ENCODE measurements around the gene WEE2. TPM values are rescaled to one million over a fixed set of nuclear protein-coding genes. Genes with fewer than 3 reads are reported as not detected.
"Not testable (repeated sequence)": the region's sequence is repeated elsewhere in the genome, so short reads cannot be mapped to it uniquely, and the experiment has no call there.

Gene WEE2
- total RNA-seq, 1 donor from 2014 or later, result not detected

DNA sequence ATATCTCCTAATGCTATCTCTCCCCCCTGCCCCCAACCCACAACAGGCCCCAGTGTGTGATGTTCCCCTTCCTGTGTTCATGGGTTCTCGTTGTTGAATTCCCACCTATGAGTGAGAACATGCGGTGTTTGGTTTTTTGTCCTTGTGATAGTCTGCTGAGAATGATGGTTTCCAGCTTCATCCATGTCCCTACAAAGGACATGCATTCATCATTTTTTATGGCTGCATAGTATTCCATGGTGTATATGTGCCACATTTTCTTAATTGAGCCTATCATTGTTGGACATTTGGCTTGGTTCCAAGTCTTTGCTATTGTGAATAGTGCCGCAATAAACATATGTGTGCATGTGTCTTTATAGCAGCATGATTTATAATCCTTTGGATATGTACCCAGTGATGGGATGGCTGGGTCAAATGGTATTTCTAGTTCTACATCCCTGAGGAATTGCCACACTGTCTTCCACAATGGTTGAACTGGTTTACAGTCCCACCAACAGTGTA is 62.0 kb downstream of the WEE2 start:
- not testable (repeated sequence) for DNase-seq (ENCODE audit: low read depth)

DNA sequence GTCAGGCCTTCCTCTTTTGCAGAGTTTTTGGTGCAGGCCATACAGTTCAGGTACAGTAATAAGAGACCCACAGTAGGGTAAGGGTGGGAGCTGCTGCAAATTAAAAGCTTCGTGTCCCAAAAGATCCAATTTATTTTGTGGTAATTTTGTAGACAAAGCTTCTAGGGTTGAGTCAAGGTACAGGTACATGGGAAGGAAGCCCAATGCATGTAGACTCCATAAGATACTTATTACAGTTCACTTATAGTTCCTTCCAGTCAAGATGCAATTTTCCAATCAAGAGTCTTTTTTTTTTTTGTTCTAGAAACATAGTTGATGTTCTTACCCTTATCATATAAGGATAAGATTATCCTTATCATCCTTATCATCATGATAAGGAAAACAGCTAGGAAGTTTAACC is 68.2 kb downstream of the WEE2 start, which contains the start of gene TAS2R4:
TAS2R4 (plus strand) TSS at position 301 of the 400 bp plus-strand sequence. CDS start 1,815 bp downstream, outside the sequence.
- DNase-seq (ENCODE audit: low read depth), result no peak

Other genes starting within 250 kb of the WEE2 start
- 27.8 and 31.0 TPM in 2 replicates for gene AGK, start 156.9 kb upstream of the WEE2 start, total RNA-seq
- 2.3 TPM in 2 replicates for gene DENND11, start 6.2 kb upstream of the WEE2 start, total RNA-seq
- 182 and 193 TPM in 2 replicates for gene SSBP1, start 30.0 kb downstream of the WEE2 start, total RNA-seq
- 0.78 TPM in 1 of 2 replicates, not detected in the other for gene TAS2R3, start 55.7 kb downstream of the WEE2 start, total RNA-seq
- 0.40 and 0.68 TPM in 2 replicates for gene TAS2R4, start 68.3 kb downstream of the WEE2 start, total RNA-seq
- 0.52 and 0.56 TPM in 2 replicates for gene TAS2R5, start 81.9 kb downstream of the WEE2 start, total RNA-seq
- not detected in 2 replicates for gene PRSS37, start 133.1 kb downstream of the WEE2 start, total RNA-seq
- not detected in 2 replicates for gene OR9A4, start 208.0 kb downstream of the WEE2 start, total RNA-seq
- gene CLEC5A, start 238.6 kb downstream of the WEE2 start, total RNA-seq, result 0.16 TPM in 1 of 2 replicates, not detected in the other